NCI-H748 (cell line): ENCODE measurements around the gene XRN1.

Experiments
- DNase-seq: peaks from one replicate; lab custom pipeline; 2025; ENCODE audit not compliant: unreplicated experiment; lab: John Stamatoyannopoulos, UW

XRN1 gene

DNA sequence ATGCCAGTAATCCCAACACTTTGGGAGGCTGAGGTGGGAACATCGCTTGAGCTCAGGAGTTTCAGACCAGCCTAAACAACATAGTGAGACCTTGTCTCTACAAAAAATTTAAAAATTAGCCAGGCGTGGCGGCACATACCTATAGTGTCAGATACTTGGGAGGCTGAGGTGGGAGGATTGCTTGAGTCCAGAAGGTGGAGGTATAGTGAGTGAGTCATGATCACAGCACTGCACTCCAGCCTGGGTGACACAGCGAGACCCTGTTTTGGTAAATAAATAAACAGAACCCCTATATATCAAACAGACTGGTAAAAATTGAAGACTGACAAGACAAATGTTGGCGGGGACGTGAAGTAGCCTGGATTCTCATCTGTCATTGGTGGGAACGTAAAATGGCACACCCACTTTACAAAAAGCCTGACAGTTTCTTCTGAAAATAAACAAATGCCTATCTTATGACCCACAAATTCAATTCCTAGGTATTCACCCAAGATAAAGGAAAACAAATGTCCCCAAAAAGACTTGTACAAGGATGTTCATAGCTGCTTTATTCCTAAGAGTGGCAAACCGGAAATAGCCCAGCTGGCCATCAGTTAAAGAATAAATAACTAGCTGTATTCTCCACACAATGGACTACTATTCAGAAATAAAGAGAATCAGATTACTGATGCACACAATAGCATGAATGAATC is 175.5 kb downstream of the XRN1 start:
- DNase-seq = peak; percentile 59

DNA sequence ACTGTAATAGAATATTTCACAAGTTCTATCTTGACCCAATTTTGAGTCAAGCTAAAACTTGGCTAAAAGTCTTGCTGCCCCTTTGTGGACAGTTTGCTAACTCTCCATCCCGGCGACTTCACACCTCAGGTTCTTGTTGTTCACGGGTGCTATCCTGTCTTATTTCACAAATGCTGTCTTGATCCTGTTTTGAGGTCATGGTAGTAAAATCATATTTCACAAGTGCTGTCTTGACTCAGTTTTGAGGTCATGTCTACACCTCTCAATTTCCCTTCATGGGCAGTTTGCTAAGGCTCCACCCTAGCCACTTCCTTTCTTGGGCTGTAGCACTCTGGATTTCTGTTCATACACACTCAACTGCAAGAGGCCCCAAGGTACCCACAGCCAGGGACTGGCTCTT is 177.4 kb downstream of the XRN1 start:
- DNase-seq = no peak

DNA sequence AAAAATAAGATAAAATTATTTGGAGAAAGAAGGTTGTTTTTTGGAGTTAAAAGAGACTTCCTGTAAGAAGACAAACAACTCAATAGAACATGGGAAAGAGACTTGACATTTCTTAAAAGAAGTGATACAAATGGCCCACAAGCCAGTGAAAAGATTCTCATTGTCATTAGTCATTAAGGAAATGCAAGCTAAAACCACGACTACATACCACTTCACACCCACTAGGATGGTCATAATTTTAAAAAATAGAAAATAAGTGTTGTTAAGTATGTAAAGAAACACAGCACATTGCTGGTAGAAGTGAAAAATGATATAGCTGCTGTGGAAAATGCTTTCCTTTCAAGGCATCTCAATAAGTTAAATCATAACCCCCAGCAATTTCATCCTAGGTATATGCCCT is 178.1 kb downstream of the XRN1 start:
- no peak for DNase-seq

DNA sequence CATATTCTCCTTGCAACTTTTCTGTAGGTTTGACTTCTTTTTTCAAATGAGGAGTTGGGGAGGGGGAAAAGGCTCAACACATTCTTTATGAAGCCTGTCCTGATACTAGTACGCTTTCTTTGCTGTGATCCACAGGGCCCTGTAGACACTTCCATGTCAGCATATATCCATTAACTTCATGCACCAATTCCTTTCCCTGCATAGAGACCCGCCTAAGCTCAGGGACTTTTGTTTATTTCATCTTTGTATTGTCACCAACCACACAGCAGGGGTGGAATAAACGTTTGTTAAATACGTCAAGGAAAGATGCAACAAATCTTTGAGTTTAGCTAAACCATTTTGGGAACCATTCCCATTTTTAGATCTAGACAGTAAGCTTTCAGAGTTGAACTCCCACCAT is 179.4 kb downstream of the XRN1 start:
- no peak for DNase-seq

DNA sequence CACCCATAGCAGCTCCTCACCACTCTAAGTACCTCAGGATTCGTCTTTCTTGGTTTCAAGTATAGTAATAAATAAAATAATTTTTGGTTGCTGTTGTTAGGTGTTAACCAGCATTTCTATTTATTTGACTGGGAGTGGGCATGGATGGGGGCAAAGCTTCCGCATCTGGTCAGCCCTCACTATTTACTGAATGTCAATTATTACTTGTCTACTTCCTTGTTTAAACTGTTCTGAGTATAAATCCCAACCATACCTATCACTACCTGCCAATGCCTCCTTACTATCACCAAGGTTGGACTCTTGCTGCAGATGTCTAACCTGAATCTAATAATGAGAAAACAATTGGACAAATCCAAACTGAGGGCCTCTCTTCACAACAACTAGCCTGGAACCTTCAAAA is 180.6 kb downstream of the XRN1 start:
- no peak for DNase-seq

DNA sequence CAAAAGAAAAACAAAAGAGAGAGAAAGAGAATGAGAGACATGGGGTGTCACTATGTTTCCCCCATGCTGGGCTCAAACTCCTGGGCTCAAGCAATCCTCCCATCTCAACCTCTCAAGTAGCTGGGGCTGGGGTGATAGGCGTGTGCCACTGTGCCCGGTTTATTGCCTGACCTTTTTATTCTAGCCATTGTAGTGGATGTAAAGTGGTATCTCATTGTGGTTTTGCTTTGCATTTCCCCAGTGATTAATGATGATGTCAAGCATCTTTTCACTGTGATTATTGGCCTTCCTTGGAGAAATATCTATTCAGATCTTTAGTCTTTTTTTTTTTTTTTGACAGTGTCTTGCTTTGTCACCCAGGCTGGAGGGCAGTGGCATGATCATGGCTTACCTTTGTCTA is 184.7 kb downstream of the XRN1 start:
- DNase-seq = no peak

DNA sequence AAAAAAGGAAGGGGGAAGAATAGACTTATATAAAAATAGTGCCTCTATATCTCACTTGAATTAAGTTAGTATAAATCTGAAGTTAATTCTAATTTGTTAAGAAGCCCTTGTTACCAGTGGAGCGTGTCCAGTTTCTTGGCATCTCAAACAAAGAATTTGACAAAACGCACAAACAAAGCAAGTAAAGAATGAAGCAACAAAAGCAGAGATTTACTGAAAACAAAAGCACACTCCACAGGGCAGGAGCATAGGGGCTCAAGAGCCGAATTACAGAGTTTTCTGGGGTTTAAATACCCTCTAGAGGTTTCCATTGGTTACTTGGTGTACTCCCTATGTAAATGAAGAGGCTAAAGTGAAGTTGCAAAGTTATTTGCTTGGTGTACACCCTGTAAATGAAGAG is 188.5 kb downstream of the XRN1 start:
- DNase-seq = no peak

DNA sequence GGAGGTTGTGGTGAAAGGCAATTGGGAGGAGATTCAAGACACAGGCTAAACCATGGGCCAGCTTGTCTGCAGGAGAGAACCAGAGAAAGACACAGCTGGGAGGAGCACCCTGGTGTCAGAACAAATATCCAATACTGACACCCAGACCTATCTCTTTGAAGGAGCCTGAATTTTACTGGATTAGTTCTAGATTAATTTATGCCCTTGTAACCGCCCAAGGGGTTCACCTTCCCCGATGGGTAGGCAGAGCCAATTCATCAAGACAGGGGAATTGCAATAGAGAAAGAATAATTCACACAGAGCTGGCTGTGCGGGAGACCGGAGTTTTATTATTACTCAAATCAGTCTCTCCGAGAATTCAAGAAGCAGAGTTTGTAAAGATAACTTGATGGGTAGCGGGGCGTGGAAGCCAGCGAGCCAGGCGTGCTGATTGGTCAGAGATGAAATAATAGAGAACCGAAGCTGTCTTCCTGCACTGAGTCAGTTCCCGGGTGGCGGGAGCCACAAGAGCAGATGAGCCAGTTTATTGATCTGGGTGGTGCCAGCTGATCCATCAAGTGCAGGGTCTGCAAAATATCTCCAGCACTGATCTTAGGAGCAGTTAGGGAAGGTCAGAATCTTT is 191.0 kb downstream of the XRN1 start:
- DNase-seq = no peak
